Measurements from ENCODE around the gene GRK5.

Gene GRK5

DNA sequence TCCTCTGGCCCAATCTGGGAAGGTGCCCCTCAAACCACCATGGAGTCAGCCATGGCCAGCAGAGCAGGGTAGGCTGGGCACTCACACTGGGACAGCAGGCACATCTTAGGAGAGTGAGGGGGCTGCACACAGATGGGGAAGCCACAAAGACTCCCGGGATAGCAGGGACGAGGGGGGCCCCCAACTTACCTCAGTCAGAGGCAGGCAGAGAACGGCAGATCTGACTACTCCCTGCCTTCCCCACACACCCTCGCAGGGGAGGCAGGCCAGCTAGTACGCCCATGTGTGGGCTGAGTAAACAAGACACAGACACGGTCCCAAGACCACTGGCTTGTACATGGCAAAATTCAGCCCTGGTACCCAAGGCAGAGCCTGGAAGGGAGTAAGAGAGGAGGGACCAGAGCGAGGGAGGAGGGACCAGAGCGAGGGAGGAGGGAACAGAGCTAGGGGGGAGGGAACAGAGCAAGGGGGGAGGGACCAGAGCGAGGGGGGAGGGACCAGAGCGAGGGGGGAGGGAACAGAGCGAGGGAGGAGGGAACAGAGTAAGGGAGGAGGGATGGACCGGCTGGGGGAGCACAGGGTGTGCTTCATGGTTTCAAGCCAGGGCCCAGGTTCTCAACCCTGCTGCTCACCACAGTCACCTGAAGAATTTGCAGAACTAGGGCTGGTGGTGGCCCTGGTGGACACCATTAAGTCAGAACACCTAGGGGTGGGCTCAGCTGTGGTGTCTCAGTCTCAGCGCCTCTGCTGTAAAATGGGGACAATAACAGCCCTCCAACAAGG lies 261.4 kb downstream of the GRK5 start:
- in situ Hi-C loops (cut with MboI; ENCODE audit: low sequenced_read_pairs), result no loop called here

- in situ Hi-C loops (cut with MboI; ENCODE audit: low sequenced_read_pairs), result no loop called here
Observed at GRCh38 chr10:119469325-119469707, 261.9 kb downstream of the GRK5 start.

DNA sequence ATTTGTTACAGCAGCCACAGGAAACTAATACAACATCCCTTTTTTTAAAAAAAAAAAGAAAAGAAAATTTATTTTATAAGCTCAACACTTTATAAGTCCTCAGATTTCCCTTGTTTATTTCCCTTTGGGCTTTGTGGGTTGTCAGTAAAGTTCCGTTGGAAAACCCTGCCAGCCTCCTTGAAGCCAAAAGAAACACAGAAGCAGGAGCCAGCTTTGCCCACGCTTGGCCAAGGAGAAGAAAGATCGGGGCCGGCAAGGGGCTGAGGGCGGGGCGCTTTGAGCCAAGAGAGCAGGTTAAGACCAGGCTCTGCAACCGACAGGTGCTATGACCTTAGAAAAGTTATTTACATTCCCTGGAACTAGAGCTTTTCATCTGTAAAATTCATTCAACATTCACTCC lies 262.5 kb downstream of the GRK5 start:
- in situ Hi-C loops (cut with MboI; ENCODE audit: low sequenced_read_pairs), result no loop called here

- in situ Hi-C loops (cut with MboI; ENCODE audit: low sequenced_read_pairs), result no loop called here
Observed at GRCh38 chr10:119470920-119471702, 263.7 kb downstream of the GRK5 start.

GRCh38 chr10:119473771-119474170 lies 266.4 kb downstream of the GRK5 start:
- in situ Hi-C loops (cut with MboI; ENCODE audit: low sequenced_read_pairs), result no loop called here

DNA sequence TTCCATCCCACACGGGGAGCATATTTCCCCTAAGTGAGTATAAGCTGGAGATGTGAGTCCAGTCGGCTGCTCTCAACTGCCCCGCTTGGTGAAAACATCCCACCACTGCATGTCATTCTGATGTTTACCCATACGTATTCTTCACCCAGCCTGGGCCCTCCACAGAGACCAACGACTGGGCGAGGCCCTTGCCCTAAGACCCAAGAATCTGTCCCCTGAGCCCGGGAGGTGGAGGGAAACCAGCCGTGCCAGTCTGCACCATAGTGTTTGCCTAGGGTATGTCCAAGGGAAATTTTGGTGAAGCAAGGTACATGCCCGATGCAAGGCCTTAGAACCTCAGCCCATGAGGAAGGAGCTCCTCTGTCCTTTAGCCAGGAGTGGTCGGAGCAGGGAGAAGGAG lies 267.2 kb downstream of the GRK5 start:
- in situ Hi-C loops (cut with MboI; ENCODE audit: low sequenced_read_pairs), result no loop called here

GRCh38 chr10:119477444-119477843 lies 270.1 kb downstream of the GRK5 start:
- in situ Hi-C loops (cut with MboI; ENCODE audit: low sequenced_read_pairs), result no loop called here

DNA sequence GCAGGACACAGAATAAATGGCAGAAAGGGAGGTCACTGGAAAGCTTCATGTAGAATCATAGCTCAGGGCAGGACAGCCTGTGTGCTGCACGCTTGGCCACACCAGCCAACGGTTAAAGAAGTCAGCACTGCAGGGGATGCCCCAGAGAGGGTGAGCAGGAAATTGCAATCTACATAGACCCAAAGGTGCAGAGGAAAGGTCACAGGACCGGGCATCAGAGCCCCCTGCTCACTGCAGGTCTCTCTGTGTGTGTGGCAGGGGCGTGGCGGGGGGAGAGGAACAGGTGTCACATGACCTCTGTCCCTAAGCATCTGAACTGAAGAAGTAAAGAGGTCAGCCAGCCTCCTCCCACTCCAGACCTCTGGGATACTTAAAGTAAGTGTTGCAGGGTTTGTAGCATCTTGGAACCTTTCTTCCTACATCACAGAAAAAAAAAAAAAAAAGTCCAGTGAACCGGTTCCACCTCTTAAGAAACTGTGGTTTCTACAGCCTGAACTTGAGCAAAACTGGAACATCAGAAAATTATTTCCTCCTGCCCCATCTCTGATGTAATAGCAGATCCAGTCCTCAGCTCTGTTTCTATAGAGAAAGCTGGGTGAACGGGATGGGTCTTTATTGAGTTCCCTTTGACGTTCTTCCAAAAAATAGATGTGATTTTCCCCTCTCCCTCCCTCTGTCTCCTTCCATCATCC lies 270.9 kb downstream of the GRK5 start:
- in situ Hi-C loops (cut with MboI; ENCODE audit: low sequenced_read_pairs), result no loop called here

- in situ Hi-C loops (cut with MboI; ENCODE audit: low sequenced_read_pairs), result no loop called here
Observed at GRCh38 chr10:119478811-119479341, 271.5 kb downstream of the GRK5 start.

DNA sequence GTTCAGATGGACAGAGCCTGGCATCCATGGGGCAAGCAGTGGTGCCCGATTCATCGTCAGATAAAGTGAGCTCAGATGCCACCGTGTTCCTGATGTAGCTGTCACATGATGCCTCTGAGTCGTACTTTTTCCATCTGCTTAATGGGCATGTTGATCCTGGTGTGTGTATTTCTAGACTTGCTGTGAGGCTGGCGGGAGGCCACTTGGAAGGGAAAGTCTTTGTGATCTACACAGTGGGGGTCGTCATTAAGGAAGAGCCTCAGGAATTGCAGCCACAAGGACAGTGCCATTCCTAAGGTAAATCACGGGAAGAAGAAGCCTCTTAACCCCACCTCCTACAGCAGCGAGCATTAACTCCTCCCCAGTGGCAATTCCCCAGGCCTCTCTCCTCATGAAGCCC lies 272.2 kb downstream of the GRK5 start:
- in situ Hi-C loops (cut with MboI; ENCODE audit: low sequenced_read_pairs), result no loop called here

- in situ Hi-C loops (cut with MboI; ENCODE audit: low sequenced_read_pairs), result no loop called here
Observed at GRCh38 chr10:119480667-119481066, 273.3 kb downstream of the GRK5 start.

GRCh38 chr10:119481781-119482426 lies 274.5 kb downstream of the GRK5 start:
- in situ Hi-C loops (cut with MboI; ENCODE audit: low sequenced_read_pairs), result no loop called here

GRCh38 chr10:119483001-119483400 lies 275.6 kb downstream of the GRK5 start:
- in situ Hi-C loops (cut with MboI; ENCODE audit: low sequenced_read_pairs), result no loop called here

GRCh38 chr10:119483839-119484238 lies 276.5 kb downstream of the GRK5 start:
- in situ Hi-C loops (cut with MboI; ENCODE audit: low sequenced_read_pairs), result no loop called here

GRCh38 chr10:119488675-119489074 lies 281.3 kb downstream of the GRK5 start:
- in situ Hi-C loops (cut with MboI; ENCODE audit: low sequenced_read_pairs), result no loop called here

GRCh38 chr10:119489991-119490326 lies 282.6 kb downstream of the GRK5 start:
- in situ Hi-C loops (cut with MboI; ENCODE audit: low sequenced_read_pairs), result no loop called here

GRCh38 chr10:119491966-119492757 lies 284.8 kb downstream of the GRK5 start:
- in situ Hi-C loops (cut with MboI; ENCODE audit: low sequenced_read_pairs), result no loop called here

- in situ Hi-C loops (cut with MboI; ENCODE audit: low sequenced_read_pairs), result no loop called here
Observed at GRCh38 chr10:119493155-119493554, 285.8 kb downstream of the GRK5 start.

GRCh38 chr10:119494236-119495020 lies 287.1 kb downstream of the GRK5 start:
- in situ Hi-C loops (cut with MboI; ENCODE audit: low sequenced_read_pairs), result no loop called here

Data from HL-60/S4 (cell line).